Stimulated activated CD4-positive, alpha-beta T cell treated with anti-CD3 and anti-CD28 coated beads, Interleukin-1b, Interleukin-23, amount 100 ng/mL, for 4 hours (primary cell): ENCODE results near the gene ESYT3.
"Not testable (repeated sequence)": the region's sequence is repeated elsewhere in the genome, so short reads cannot be mapped to it uniquely, and the experiment has no call there.

ENCODE experiments used
- DNase-seq, 2 donors: peaks; one replicate each; pipeline ENCODE4 v3.0.0-alpha.2; 2020; ENCODE audit warnings: low read depth in 2 of 2

Gene ESYT3

GRCh38 chr3:138493804-138494606 is 59.6 kb downstream of the ESYT3 start:
- DNase-seq, result no peak

GRCh38 chr3:138494607-138494929 is 60.2 kb downstream of the ESYT3 start:
- no peak for DNase-seq

GRCh38 chr3:138495638-138496037 is 61.2 kb downstream of the ESYT3 start:
- DNase-seq, result not testable (repeated sequence)

- no peak for DNase-seq
Observed at GRCh38 chr3:138496436-138496835, 62.0 kb downstream of the ESYT3 start.

GRCh38 chr3:138497021-138497420 is 62.6 kb downstream of the ESYT3 start:
- DNase-seq, result no peak

GRCh38 chr3:138497851-138498250 is 63.4 kb downstream of the ESYT3 start:
- no peak for DNase-seq

GRCh38 chr3:138498991-138499390 is 64.6 kb downstream of the ESYT3 start:
- no peak for DNase-seq

- DNase-seq, result no peak
Observed at GRCh38 chr3:138507524-138507923, 73.1 kb downstream of the ESYT3 start.

GRCh38 chr3:138509586-138509985 is 75.2 kb downstream of the ESYT3 start:
- no peak for DNase-seq

GRCh38 chr3:138511945-138512344 is 77.5 kb downstream of the ESYT3 start:
- no peak for DNase-seq

- no peak for DNase-seq
Observed at GRCh38 chr3:138513090-138513843, 78.9 kb downstream of the ESYT3 start.

- DNase-seq, result not testable (repeated sequence)
Observed at GRCh38 chr3:138521445-138521844, 87.0 kb downstream of the ESYT3 start.
